Posterior cingulate gyrus (tissue), 11 donors: ENCODE results near the gene ZNF407.
A peak's percentile ranks its signal among the peaks of the same experiment; 100 is the strongest.

ENCODE experiments used
- DNase-seq, 10 donors: peaks; one replicate each; pipeline versions ENCODE4 v3.0.0 to v3.0.0-alpha.2; 2020 to 2021; ENCODE audit warnings: mixed read lengths in 3 of 10
- intact Hi-C: fragments of 100-400 bp; cut with DNase I; formaldehyde crosslinking; loops from one replicate; pipeline ENCODE4 v1.15.1; 2023

The ZNF407 gene

GRCh38 chr18:75033516-75033915, 435.8 kb downstream of the ZNF407 start:
- intact Hi-C loops: loop anchor here (10.0 kb wide), 1 partner anchor 379 kb away; no protein-coding TSS in a partner anchor
- no peak for DNase-seq

- intact Hi-C loops: loop anchor here (10.0 kb wide), 1 partner anchor 380 kb away; no protein-coding TSS in a partner anchor
- DNase-seq: no peak
Measured at GRCh38 chr18:75034937-75035336, 437.3 kb downstream of the ZNF407 start.

GRCh38 chr18:75035928-75036327, 438.3 kb downstream of the ZNF407 start:
- no peak for DNase-seq
- intact Hi-C loops: loop anchor here (10.0 kb wide), 1 partner anchor 381 kb away; no protein-coding TSS in a partner anchor

GRCh38 chr18:75036917-75037688, 439.4 kb downstream of the ZNF407 start:
- no peak for DNase-seq
- intact Hi-C loops: loop anchor here (10.0 kb wide), 1 partner anchor 382 kb away; no protein-coding TSS in a partner anchor

- DNase-seq: no peak
- intact Hi-C loops: loop anchor here (10.0 kb wide), 1 partner anchor 383 kb away; no protein-coding TSS in a partner anchor
Measured at GRCh38 chr18:75037689-75037955, 440.0 kb downstream of the ZNF407 start.

- intact Hi-C loops: no loop called here
- DNase-seq: no peak
Measured at GRCh38 chr18:75041586-75041985, 443.9 kb downstream of the ZNF407 start.

- intact Hi-C loops: no loop called here
Measured at GRCh38 chr18:75043478-75043877, 445.8 kb downstream of the ZNF407 start.

GRCh38 chr18:75044296-75044695, 446.6 kb downstream of the ZNF407 start:
- intact Hi-C loops: no loop called here

More at GRCh38 chr18:75043478-75043877, 445.8 kb downstream of the ZNF407 start:
- no peak for DNase-seq

GRCh38 chr18:75044791-75045190, 447.1 kb downstream of the ZNF407 start:
- no peak for DNase-seq

More at GRCh38 chr18:75044296-75044695, 446.6 kb downstream of the ZNF407 start:
- no peak for DNase-seq

GRCh38 chr18:75045272-75045671, 447.6 kb downstream of the ZNF407 start:
- intact Hi-C loops: no loop called here
- DNase-seq: no peak

More at GRCh38 chr18:75044791-75045190, 447.1 kb downstream of the ZNF407 start:
- intact Hi-C loops: no loop called here

GRCh38 chr18:75047240-75047961, 449.7 kb downstream of the ZNF407 start:
- intact Hi-C loops: no loop called here
- DNase-seq: peak in 1 of 10 donors; percentile 46

GRCh38 chr18:75048776-75049454, 451.2 kb downstream of the ZNF407 start:
- intact Hi-C loops: no loop called here
- DNase-seq: peak in 1 of 10 donors; percentile 48

GRCh38 chr18:75049455-75049789, 451.8 kb downstream of the ZNF407 start:
- DNase-seq: no peak
- intact Hi-C loops: no loop called here

- intact Hi-C loops: no loop called here
Measured at GRCh38 chr18:75051757-75052156, 454.1 kb downstream of the ZNF407 start.

GRCh38 chr18:75052475-75052874, 454.8 kb downstream of the ZNF407 start:
- intact Hi-C loops: no loop called here
- DNase-seq: peak in 1 of 10 donors; percentile 72

More at GRCh38 chr18:75051757-75052156, 454.1 kb downstream of the ZNF407 start:
- DNase-seq: no peak

GRCh38 chr18:75053028-75053629, 455.5 kb downstream of the ZNF407 start:
- DNase-seq: peak in 1 of 10 donors; percentile 25
- intact Hi-C loops: no loop called here

GRCh38 chr18:75054046-75054445, 456.4 kb downstream of the ZNF407 start:
- no peak for DNase-seq
- intact Hi-C loops: no loop called here

GRCh38 chr18:75054611-75055010, 456.9 kb downstream of the ZNF407 start:
- intact Hi-C loops: no loop called here
- no peak for DNase-seq

- no peak for DNase-seq
- intact Hi-C loops: no loop called here
Measured at GRCh38 chr18:75057169-75057960, 459.7 kb downstream of the ZNF407 start.

GRCh38 chr18:75060185-75060584, 462.5 kb downstream of the ZNF407 start:
- DNase-seq: no peak
- intact Hi-C loops: no loop called here
